Lower lobe of right lung (tissue), 2 donors: ENCODE data around the gene PITPNM3. TPM values are rescaled to one million over a fixed set of nuclear protein-coding genes. Genes with fewer than 3 reads are reported as not detected.
"Not testable (repeated sequence)": the region's sequence is repeated elsewhere in the genome, so short reads cannot be mapped to it uniquely, and the experiment has no call there.

Experiments used
- ATAC-seq, 2 donors: fragments of 200-7000 bp; cut with Tn5 transposase; one replicate each; pipeline ENCODE4 v1.9.1; 2020 to 2022; ENCODE audit warnings: mild to moderate bottlenecking in 2 of 2, moderate library complexity in 2 of 2
- DNase-seq: peaks from one replicate; pipeline ENCODE4 v3.0.0-alpha.2; 2020
- H3K27ac ChIP-seq: fragments of 200-600 bp; one replicate; pipeline ENCODE4 v1.8.0; 2022
- H3K27me3 ChIP-seq: fragments of 200-600 bp; one replicate; pipeline ENCODE4 v1.8.0; 2022; ENCODE audit warnings: low read depth
- H3K36me3 ChIP-seq: fragments of 200-600 bp; one replicate; pipeline ENCODE4 v1.8.0; 2022; ENCODE audit warnings: mild to moderate bottlenecking
- H3K4me1 ChIP-seq: fragments of 200-600 bp; one replicate; pipeline ENCODE4 v1.8.0; 2022
- H3K4me3 ChIP-seq: fragments of 200-600 bp; one replicate; pipeline ENCODE4 v1.8.0; 2022; ENCODE audit warnings: mild to moderate bottlenecking
- H3K9me3 ChIP-seq: fragments of 200-600 bp; one replicate; pipeline ENCODE4 v1.8.0; 2022
- CTCF ChIP-seq: fragments of 200-600 bp; IDR thresholded peaks from one replicate; pipeline ENCODE4 v1.8.0; 2022; ENCODE audit warnings: antibody characterized with exemption, mild to moderate bottlenecking
- intact Hi-C: fragments of 100-400 bp; cut with DNase I; formaldehyde crosslinking; loops from one replicate; pipeline ENCODE4 v1.11.0; 2022
- total RNA-seq: library from RNA; stranded (reverse); fragmentation: NEBNext Ultra II Directional; extraction: Animal tissue kit (Norgen Biotek cat#: 25700); gene quantifications from one replicate; pipeline ENCODE4 v1.2.1, GENCODE V29; 2021
- donor health status: DM: no; HTN: yes; CAD: no; lungs with severe emphysema.

PITPNM3 gene
- total RNA-seq, 1 donor from 2014 or later, result 12.3 TPM

- peak in 1 of 2 donors; percentile 39 for ATAC-seq
- H3K9me3 ChIP-seq, result no peaks in the 10 kb centered on the region
- no peaks in the 10 kb centered on the region for H3K27me3 ChIP-seq
- no peak overlapping the region for H3K4me3 ChIP-seq
- H3K4me1 ChIP-seq, result no peaks in the 10 kb centered on the region
- DNase-seq, result peak; percentile 56
- TF ChIP-seq CTCF, result no peak
- no peak overlapping the region for H3K27ac ChIP-seq
- intact Hi-C loops, result no loop called here
- no peaks in the 10 kb centered on the region for H3K36me3 ChIP-seq
These were observed 68.9 kb downstream of the PITPNM3 start for GRCh38 chr17:6487251-6488007.

GRCh38 chr17:6485646-6486412 is 70.5 kb downstream of the PITPNM3 start:
- Histone ChIP-seq H3K27me3 (no peaks in the 10 kb centered on the region), H3K27ac (no peak overlapping the region), H3K4me3 (no peak overlapping the region), H3K36me3 (no peaks in the 10 kb centered on the region), H3K9me3 (no peaks in the 10 kb centered on the region), H3K4me1 (no peaks in the 10 kb centered on the region)
- intact Hi-C loops, result no loop called here
- TF ChIP-seq CTCF, result no peak
- ATAC-seq (no peak), DNase-seq (no peak)

GRCh38 chr17:6483507-6483906 is 72.8 kb downstream of the PITPNM3 start:
- Histone ChIP-seq H3K27me3 (no peaks in the 10 kb centered on the region), H3K36me3 (no peaks in the 10 kb centered on the region), H3K4me1 (no peaks in the 10 kb centered on the region), H3K9me3 (no peaks in the 10 kb centered on the region), H3K4me3 (no peak overlapping the region), H3K27ac (no peak overlapping the region)
- no peak for TF ChIP-seq CTCF
- ATAC-seq, result no peak
- no peak for DNase-seq
- intact Hi-C loops, result no loop called here

- intact Hi-C loops, result not testable (repeated sequence)
These were observed 73.6 kb downstream of the PITPNM3 start for GRCh38 chr17:6482796-6483195.

GRCh38 chr17:6482105-6482455 is 74.3 kb downstream of the PITPNM3 start:
- no peaks in the 10 kb centered on the region for H3K9me3 ChIP-seq
- H3K36me3 ChIP-seq, result no peaks in the 10 kb centered on the region
- H3K4me3 ChIP-seq, result no peak overlapping the region
- intact Hi-C loops, result no loop called here
- DNase-seq, result no peak
- ATAC-seq, result no peak
- TF ChIP-seq CTCF, result no peak
- no peaks in the 10 kb centered on the region for H3K4me1 ChIP-seq
- H3K27me3 ChIP-seq, result no peaks in the 10 kb centered on the region
- no peak overlapping the region for H3K27ac ChIP-seq

More at GRCh38 chr17:6482796-6483195, 73.6 kb downstream of the PITPNM3 start:
- H3K27ac ChIP-seq, H3K9me3 ChIP-seq, DNase-seq, H3K4me3 ChIP-seq, H3K27me3 ChIP-seq, H3K36me3 ChIP-seq, ATAC-seq, H3K4me1 ChIP-seq: not testable (repeated sequence)

- H3K4me1 ChIP-seq, result no peaks in the 10 kb centered on the region
These were observed 76.1 kb downstream of the PITPNM3 start for GRCh38 chr17:6480303-6480675.

More at GRCh38 chr17:6480303-6480675, 76.1 kb downstream of the PITPNM3 start:
- no peaks in the 10 kb centered on the region for H3K36me3 ChIP-seq
- no peak for TF ChIP-seq CTCF
- H3K9me3 ChIP-seq, result no peaks in the 10 kb centered on the region
- no peaks in the 10 kb centered on the region for H3K27me3 ChIP-seq
- ATAC-seq (peak in 1 of 2 donors; percentile 8), DNase-seq (no peak)
- no peak overlapping the region for H3K27ac ChIP-seq
- no peak overlapping the region for H3K4me3 ChIP-seq
- intact Hi-C loops, result no loop called here
